SK-N-SH treated with all-trans-retinoic acid at 6 μM for 48 hours (cell line): Measurements from ENCODE around the gene MAPK4.

ENCODE experiments used
- ARNTL ChIP-seq: fragments of 450-650 bp; formaldehyde crosslinking; IDR thresholded peaks from 2 replicates; pipeline ENCODE4 v1.5.0; 2020; ENCODE audit warnings: low read depth, mild to moderate bottlenecking, moderate library complexity, borderline replicate concordance
- CSDC2 ChIP-seq: fragments of 250-450 bp; sonication (Bioruptor Pico); IDR thresholded peaks from 2 replicates; pipeline ENCODE4 v1.5.0; 2020; ENCODE audit warnings: mild to moderate bottlenecking, moderate library complexity
- POU6F1 ChIP-seq: fragments of 250-450 bp; sonication (Bioruptor Pico); IDR thresholded peaks from 2 replicates; pipeline ENCODE4 v1.8.0; 2021; ENCODE audit warnings: low read depth, mild to moderate bottlenecking, moderate library complexity, borderline replicate concordance
- TSHZ2 ChIP-seq: fragments of 250-450 bp; sonication (Bioruptor Pico); IDR thresholded peaks from 2 replicates; pipeline ENCODE4 v1.5.0; 2020; ENCODE audit warnings: mild to moderate bottlenecking, moderate library complexity
- ZC3H10 ChIP-seq: fragments of 250-450 bp; sonication (Bioruptor Pico); IDR thresholded peaks from 2 replicates; pipeline ENCODE4 v1.5.1; 2021; ENCODE audit warnings: mild to moderate bottlenecking, moderate library complexity
- ZNF70 ChIP-seq: fragments of 450-650 bp; formaldehyde crosslinking; IDR thresholded peaks from 2 replicates; pipeline ENCODE4 v1.5.0; 2020; ENCODE audit warnings: mild to moderate bottlenecking, moderate library complexity
- TF ChIP-seq, protein P1 (sequence below): fragments of 250-450 bp; sonication (Bioruptor Pico); IDR thresholded peaks from 2 replicates; pipeline ENCODE4 v1.8.0; 2020; ENCODE audit warnings: mild to moderate bottlenecking, moderate library complexity, borderline replicate concordance

- no peak for TF ChIP-seq ZNF70 (CRISPR knock-in tag)
- TF ChIP-seq TSHZ2, result no peak
- TF ChIP-seq, protein P1, sequence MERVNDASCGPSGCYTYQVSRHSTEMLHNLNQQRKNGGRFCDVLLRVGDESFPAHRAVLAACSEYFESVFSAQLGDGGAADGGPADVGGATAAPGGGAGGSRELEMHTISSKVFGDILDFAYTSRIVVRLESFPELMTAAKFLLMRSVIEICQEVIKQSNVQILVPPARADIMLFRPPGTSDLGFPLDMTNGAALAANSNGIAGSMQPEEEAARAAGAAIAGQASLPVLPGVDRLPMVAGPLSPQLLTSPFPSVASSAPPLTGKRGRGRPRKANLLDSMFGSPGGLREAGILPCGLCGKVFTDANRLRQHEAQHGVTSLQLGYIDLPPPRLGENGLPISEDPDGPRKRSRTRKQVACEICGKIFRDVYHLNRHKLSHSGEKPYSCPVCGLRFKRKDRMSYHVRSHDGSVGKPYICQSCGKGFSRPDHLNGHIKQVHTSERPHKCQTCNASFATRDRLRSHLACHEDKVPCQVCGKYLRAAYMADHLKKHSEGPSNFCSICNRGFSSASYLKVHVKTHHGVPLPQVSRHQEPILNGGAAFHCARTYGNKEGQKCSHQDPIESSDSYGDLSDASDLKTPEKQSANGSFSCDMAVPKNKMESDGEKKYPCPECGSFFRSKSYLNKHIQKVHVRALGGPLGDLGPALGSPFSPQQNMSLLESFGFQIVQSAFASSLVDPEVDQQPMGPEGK (CRISPR knock-in tag), result no peak
- no peak for TF ChIP-seq ARNTL (CRISPR knock-in tag)
- TF ChIP-seq ZC3H10 (CRISPR knock-in tag), result no peak
- no peak for TF ChIP-seq POU6F1 (CRISPR knock-in tag)
- TF ChIP-seq CSDC2 (CRISPR knock-in tag), result no peak
Observed at GRCh38 chr18:50665015-50665414, 105.1 kb downstream of the MAPK4 start.
